HepG2 (cell line): ENCODE results near the gene OPRL1. TPM values are rescaled to one million over a fixed set of nuclear protein-coding genes. Genes with fewer than 3 reads are reported as not detected.

ENCODE experiments used
- ARID2 ChIP-seq: sonication (generic); formaldehyde crosslinking; IDR thresholded peaks from 2 replicates; pipeline ENCODE4 v1.8.1; 2022; ENCODE audit warnings: mild to moderate bottlenecking, missing genetic modification reagents, borderline replicate concordance
- GFI1 ChIP-seq: sonication (generic); formaldehyde crosslinking; IDR thresholded peaks from 2 replicates; pipeline ENCODE4 v1.5.0; 2020; ENCODE audit warnings: missing genetic modification reagents, mild to moderate bottlenecking, borderline replicate concordance
- PHB2 ChIP-seq: fragments of 450-650 bp; IDR thresholded peaks from 2 replicates; pipeline ENCODE4 v1.6.1; 2018; ENCODE audit not compliant: partially characterized antibody
- RFXANK ChIP-seq: IDR thresholded peaks from 2 replicates; pipeline ENCODE4 v1.6.1; 2016
- SAFB2 ChIP-seq: sonication (generic); formaldehyde crosslinking; IDR thresholded peaks from 2 replicates; pipeline ENCODE4 v1.5.1; 2020; ENCODE audit warnings: missing genetic modification reagents, low read depth, mild to moderate bottlenecking, borderline replicate concordance
- SP2 ChIP-seq: sonication (generic); formaldehyde crosslinking; IDR thresholded peaks from 2 replicates; pipeline ENCODE4 v1.5.1; 2020; ENCODE audit warnings: mild to moderate bottlenecking, missing genetic modification reagents
- SRSF4 ChIP-seq: fragments of 200-400 bp; formaldehyde crosslinking; IDR thresholded peaks from one replicate; pipeline ENCODE4 v1.6.1; 2018; ENCODE audit warnings: mild to moderate bottlenecking, low read depth, low read length, moderate library complexity; ENCODE audit not compliant: poor library complexity, severe bottlenecking
- ZBTB21 ChIP-seq: sonication (generic); formaldehyde crosslinking; IDR thresholded peaks from 2 replicates; pipeline ENCODE4 v1.4.0; 2020; ENCODE audit warnings: missing genetic modification reagents
- ZMYM3 ChIP-seq: sonication (generic); formaldehyde crosslinking; IDR thresholded peaks from 2 replicates; pipeline ENCODE4 v1.5.1; 2020; ENCODE audit warnings: mild to moderate bottlenecking, missing genetic modification reagents
- ZNF143 ChIP-seq: sonication (generic); formaldehyde crosslinking; IDR thresholded peaks from 2 replicates; pipeline ENCODE4 v1.4.0; 2020; ENCODE audit warnings: missing genetic modification reagents
- ZNF207 ChIP-seq: fragments of 450-650 bp; IDR thresholded peaks from 2 replicates; pipeline ENCODE4 v1.6.1; 2016; ENCODE audit warnings: antibody characterized with exemption, borderline replicate concordance
- ZNF235 ChIP-seq: sonication (generic); formaldehyde crosslinking; IDR thresholded peaks from 2 replicates; pipeline ENCODE4 v1.8.1; 2023; ENCODE audit warnings: mild to moderate bottlenecking, missing genetic modification reagents, borderline replicate concordance
- polyA plus RNA-seq, 8 experiments: library from polyadenylated mRNA; depleted of rRNA in 3 of 8; stranded (reverse) in 7 of 8; unstranded in 1 of 8; fragments of >200 nt; fragmentation: Illumina TruSeq in 4 of 8; extraction: Trizol in 4 of 8; gene quantifications; 2 replicates each; pipeline versions ENCODE4 v1.2.1 to v1.2.3, GENCODE V29; 2011 to 2016; ENCODE audit warnings: low read depth in 4 of 8, missing spikeins in 1 of 8, mixed read lengths in 1 of 8; ENCODE audit not compliant: insufficient read depth in 1 of 8
- total RNA-seq, 5 experiments: library from RNA; depleted of rRNA; stranded (reverse); fragments of >200 nt; fragmentation: Illumina TruSeq; extraction: Trizol; gene quantifications; 2 replicates each; pipeline ENCODE4 v1.2.3, GENCODE V29; 2016; ENCODE audit warnings: low read depth in 1 of 5
- TF ChIP-seq, protein P1 (sequence below): IDR thresholded peaks from 2 replicates; pipeline ENCODE4 v1.6.1; 2016; ENCODE audit warnings: low read depth, missing genetic modification reagents, missing compliant biosample characterization
- TF ChIP-seq, protein P2 (sequence below): fragments of 450-650 bp; IDR thresholded peaks from 2 replicates; pipeline ENCODE4 v1.6.1; 2016
- TF ChIP-seq, protein P3 (sequence below): IDR thresholded peaks from 2 replicates; pipeline ENCODE4 v1.6.1; 2016; ENCODE audit warnings: mild to moderate bottlenecking, missing biosample characterization, missing genetic modification reagents
- TF ChIP-seq, protein P4 (sequence below): sonication (generic); formaldehyde crosslinking; IDR thresholded peaks from 2 replicates; pipeline ENCODE4 v1.8.0; 2022; ENCODE audit warnings: mild to moderate bottlenecking, missing genetic modification reagents; ENCODE audit not compliant: insufficient replicate concordance
- TF ChIP-seq, protein P5 (sequence below): sonication (generic); formaldehyde crosslinking; IDR thresholded peaks from 2 replicates; pipeline ENCODE4 v1.8.0; 2022; ENCODE audit warnings: missing genetic modification reagents, mild to moderate bottlenecking, borderline replicate concordance

Gene OPRL1
- total and polyA plus RNA-seq, 2 of the 13 experiments (the other 11 are each of a cell fraction or from before 2014, with no cell fraction given) = 0.35 to 0.71 TPM

DNA sequence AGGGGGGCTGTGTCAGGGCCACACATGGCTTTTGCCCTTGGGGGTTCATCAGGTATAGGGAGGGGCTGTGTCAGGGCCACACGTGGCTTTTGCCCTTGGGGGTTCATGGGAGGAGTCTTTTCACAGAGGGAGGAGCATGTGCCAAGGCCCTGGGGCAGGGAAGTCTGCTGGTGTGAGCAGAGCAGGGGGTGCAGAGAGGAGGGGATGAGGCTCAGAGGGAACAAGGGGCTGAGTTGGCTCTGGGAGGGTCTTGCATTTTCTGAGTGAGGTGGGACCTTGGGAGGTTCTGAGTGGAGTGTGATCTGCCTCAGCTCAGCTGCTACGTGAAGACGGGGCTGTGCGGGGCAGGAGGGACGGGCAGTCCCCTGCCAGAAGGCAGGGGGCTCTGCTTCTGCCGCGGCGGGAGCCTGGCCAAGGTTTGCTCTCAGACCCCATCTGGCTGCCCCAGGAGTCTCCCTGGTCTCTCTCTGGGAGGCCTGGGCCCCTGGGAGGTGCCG is 24.4 kb upstream of the OPRL1 start (continued):
- TF ChIP-seq ZNF143 (0 out of 2 replicates have a peak, but pooled peaks have one; percentile 34), ARID2 (CRISPR knock-in tag) (0 out of 2 replicates have a peak, but pooled peaks have one; percentile 11), GFI1 (CRISPR knock-in tag) (peak; percentile 32; the same call in 1 of the 2 replicates), PHB2 (no peak), ZNF207 (no peak), ZMYM3 (CRISPR knock-in tag) (peak; percentile 100), ZBTB21 (no peak), ZNF235 (0 out of 2 replicates have a peak, but pooled peaks have one; percentile 29), SRSF4 (no peak), SP2 (CRISPR knock-in tag) (0 out of 2 replicates have a peak, but pooled peaks have one; percentile 6), SAFB2 (CRISPR knock-in tag) (0 out of 2 replicates have a peak, but pooled peaks have one; percentile 41), RFXANK (CRISPR knock-in tag) (no peak)
- TF ChIP-seq, protein P1, sequence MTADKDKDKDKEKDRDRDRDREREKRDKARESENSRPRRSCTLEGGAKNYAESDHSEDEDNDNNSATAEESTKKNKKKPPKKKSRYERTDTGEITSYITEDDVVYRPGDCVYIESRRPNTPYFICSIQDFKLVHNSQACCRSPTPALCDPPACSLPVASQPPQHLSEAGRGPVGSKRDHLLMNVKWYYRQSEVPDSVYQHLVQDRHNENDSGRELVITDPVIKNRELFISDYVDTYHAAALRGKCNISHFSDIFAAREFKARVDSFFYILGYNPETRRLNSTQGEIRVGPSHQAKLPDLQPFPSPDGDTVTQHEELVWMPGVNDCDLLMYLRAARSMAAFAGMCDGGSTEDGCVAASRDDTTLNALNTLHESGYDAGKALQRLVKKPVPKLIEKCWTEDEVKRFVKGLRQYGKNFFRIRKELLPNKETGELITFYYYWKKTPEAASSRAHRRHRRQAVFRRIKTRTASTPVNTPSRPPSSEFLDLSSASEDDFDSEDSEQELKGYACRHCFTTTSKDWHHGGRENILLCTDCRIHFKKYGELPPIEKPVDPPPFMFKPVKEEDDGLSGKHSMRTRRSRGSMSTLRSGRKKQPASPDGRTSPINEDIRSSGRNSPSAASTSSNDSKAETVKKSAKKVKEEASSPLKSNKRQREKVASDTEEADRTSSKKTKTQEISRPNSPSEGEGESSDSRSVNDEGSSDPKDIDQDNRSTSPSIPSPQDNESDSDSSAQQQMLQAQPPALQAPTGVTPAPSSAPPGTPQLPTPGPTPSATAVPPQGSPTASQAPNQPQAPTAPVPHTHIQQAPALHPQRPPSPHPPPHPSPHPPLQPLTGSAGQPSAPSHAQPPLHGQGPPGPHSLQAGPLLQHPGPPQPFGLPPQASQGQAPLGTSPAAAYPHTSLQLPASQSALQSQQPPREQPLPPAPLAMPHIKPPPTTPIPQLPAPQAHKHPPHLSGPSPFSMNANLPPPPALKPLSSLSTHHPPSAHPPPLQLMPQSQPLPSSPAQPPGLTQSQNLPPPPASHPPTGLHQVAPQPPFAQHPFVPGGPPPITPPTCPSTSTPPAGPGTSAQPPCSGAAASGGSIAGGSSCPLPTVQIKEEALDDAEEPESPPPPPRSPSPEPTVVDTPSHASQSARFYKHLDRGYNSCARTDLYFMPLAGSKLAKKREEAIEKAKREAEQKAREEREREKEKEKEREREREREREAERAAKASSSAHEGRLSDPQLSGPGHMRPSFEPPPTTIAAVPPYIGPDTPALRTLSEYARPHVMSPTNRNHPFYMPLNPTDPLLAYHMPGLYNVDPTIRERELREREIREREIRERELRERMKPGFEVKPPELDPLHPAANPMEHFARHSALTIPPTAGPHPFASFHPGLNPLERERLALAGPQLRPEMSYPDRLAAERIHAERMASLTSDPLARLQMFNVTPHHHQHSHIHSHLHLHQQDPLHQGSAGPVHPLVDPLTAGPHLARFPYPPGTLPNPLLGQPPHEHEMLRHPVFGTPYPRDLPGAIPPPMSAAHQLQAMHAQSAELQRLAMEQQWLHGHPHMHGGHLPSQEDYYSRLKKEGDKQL = no peak
- TF ChIP-seq, protein P2, sequence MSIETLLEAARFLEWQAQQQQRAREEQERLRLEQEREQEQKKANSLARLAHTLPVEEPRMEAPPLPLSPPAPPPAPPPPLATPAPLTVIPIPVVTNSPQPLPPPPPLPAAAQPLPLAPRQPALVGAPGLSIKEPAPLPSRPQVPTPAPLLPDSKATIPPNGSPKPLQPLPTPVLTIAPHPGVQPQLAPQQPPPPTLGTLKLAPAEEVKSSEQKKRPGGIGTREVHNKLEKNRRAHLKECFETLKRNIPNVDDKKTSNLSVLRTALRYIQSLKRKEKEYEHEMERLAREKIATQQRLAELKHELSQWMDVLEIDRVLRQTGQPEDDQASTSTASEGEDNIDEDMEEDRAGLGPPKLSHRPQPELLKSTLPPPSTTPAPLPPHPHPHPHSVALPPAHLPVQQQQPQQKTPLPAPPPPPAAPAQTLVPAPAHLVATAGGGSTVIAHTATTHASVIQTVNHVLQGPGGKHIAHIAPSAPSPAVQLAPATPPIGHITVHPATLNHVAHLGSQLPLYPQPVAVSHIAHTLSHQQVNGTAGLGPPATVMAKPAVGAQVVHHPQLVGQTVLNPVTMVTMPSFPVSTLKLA = peak; percentile 45; the same call in 1 of the 2 replicates
- TF ChIP-seq, protein P3, sequence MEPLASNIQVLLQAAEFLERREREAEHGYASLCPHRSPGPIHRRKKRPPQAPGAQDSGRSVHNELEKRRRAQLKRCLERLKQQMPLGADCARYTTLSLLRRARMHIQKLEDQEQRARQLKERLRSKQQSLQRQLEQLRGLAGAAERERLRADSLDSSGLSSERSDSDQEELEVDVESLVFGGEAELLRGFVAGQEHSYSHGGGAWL = no peak
- TF ChIP-seq, protein P4, sequence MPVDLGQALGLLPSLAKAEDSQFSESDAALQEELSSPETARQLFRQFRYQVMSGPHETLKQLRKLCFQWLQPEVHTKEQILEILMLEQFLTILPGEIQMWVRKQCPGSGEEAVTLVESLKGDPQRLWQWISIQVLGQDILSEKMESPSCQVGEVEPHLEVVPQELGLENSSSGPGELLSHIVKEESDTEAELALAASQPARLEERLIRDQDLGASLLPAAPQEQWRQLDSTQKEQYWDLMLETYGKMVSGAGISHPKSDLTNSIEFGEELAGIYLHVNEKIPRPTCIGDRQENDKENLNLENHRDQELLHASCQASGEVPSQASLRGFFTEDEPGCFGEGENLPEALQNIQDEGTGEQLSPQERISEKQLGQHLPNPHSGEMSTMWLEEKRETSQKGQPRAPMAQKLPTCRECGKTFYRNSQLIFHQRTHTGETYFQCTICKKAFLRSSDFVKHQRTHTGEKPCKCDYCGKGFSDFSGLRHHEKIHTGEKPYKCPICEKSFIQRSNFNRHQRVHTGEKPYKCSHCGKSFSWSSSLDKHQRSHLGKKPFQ (CRISPR knock-in tag) = peak; percentile 5
- TF ChIP-seq, protein P5, sequence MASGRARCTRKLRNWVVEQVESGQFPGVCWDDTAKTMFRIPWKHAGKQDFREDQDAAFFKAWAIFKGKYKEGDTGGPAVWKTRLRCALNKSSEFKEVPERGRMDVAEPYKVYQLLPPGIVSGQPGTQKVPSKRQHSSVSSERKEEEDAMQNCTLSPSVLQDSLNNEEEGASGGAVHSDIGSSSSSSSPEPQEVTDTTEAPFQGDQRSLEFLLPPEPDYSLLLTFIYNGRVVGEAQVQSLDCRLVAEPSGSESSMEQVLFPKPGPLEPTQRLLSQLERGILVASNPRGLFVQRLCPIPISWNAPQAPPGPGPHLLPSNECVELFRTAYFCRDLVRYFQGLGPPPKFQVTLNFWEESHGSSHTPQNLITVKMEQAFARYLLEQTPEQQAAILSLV (CRISPR knock-in tag) = 0 out of 2 replicates have a peak, but pooled peaks have one; percentile 9
